Thoracic aorta (tissue), 2 donors: Measurements from ENCODE around the gene SLFN5. TPM values are rescaled to one million over a fixed set of nuclear protein-coding genes. Genes with fewer than 3 reads are reported as not detected.

Experiments used
- ATAC-seq: fragments of 150-250 bp; one replicate; pipeline ENCODE4 v1.8.0; 2017; ENCODE audit warnings: low read depth; ENCODE audit not compliant: insufficient number of reproducible peaks, low FRiP score
- DNase-seq: peaks from one replicate; pipeline ENCODE4 v3.0.0-alpha.2; 2020; ENCODE audit warnings: low spot score
- H3K27ac ChIP-seq, 2 donors: fragments of 200-600 bp; sonication (generic); 1 replicate in 1 of 2; 2 replicates in 1 of 2; pipeline ENCODE4 v1.5.1; 2016; ENCODE audit warnings: mild to moderate bottlenecking in 2 of 2, moderate library complexity in 2 of 2
- H3K27me3 ChIP-seq: fragments of 200-600 bp; sonication (generic); replicated peaks from 2 replicates; pipeline ENCODE4 v1.6.0; 2016; ENCODE audit warnings: mild to moderate bottlenecking; ENCODE audit not compliant: insufficient read depth
- H3K36me3 ChIP-seq: fragments of 200-600 bp; sonication (generic); one replicate; pipeline ENCODE4 v1.5.1; 2016
- H3K4me1 ChIP-seq, 2 donors: fragments of 200-600 bp; sonication (generic); 1 replicate in 1 of 2; 2 replicates in 1 of 2; pipeline versions ENCODE4 v1.5.1 to v1.6.0; 2016; ENCODE audit warnings: low read depth in 2 of 2, mild to moderate bottlenecking in 1 of 2; ENCODE audit not compliant: control insufficient read depth in 1 of 2
- H3K4me3 ChIP-seq: fragments of 200-600 bp; sonication (generic); 2 replicates; pipeline ENCODE4 v1.5.1; 2016; ENCODE audit warnings: mild to moderate bottlenecking
- H3K9me3 ChIP-seq: fragments of 200-600 bp; sonication (generic); 2 replicates; pipeline ENCODE4 v1.5.1; 2016
- total RNA-seq, 2 donors: library from RNA; depleted of rRNA; stranded (reverse); fragments of >200 nt; gene quantifications; one replicate each; pipeline versions ENCODE4 v1.1.0 to v1.2.3, GENCODE V29; 2016
- TF ChIP-seq, protein P1 (sequence below): fragments of 200-600 bp; sonication (generic); IDR thresholded peaks from one replicate; pipeline ENCODE4 v1.5.1; 2019; ENCODE audit warnings: antibody characterized with exemption

The SLFN5 gene
- total RNA-seq, 2 donors from 2014 or later, result 19.0 to 23.8 TPM

DNA sequence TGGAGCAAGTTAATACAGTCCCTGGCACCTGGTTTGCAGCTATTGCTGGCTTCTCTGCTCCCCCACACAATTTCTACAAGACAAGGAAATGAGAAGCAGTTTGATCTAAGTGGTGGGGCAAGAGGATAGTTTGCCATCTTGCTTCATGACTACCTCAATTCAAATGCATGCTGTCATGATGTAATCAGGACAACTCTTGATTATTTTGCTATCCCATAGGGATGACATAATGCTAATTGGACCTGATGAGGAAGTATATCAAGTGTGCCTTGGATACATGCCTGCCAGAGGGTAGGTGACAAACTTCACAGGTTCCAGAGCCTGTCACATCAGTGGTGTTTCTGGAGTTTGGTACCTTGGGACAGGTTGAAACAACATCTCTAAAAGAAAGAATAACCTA, 40.9 kb downstream of the SLFN5 start:
- Histone ChIP-seq H3K27me3 (no peaks in the 10 kb centered on the region), H3K36me3 (no peaks in the 10 kb centered on the region), H3K4me3 (no peak overlapping the region), H3K4me1 (no peaks in the 10 kb centered on the region), H3K9me3 (no peaks in the 10 kb centered on the region), H3K27ac (no peak overlapping the region)
- ATAC-seq (no peak), DNase-seq (no peak)
- TF ChIP-seq, protein P1, sequence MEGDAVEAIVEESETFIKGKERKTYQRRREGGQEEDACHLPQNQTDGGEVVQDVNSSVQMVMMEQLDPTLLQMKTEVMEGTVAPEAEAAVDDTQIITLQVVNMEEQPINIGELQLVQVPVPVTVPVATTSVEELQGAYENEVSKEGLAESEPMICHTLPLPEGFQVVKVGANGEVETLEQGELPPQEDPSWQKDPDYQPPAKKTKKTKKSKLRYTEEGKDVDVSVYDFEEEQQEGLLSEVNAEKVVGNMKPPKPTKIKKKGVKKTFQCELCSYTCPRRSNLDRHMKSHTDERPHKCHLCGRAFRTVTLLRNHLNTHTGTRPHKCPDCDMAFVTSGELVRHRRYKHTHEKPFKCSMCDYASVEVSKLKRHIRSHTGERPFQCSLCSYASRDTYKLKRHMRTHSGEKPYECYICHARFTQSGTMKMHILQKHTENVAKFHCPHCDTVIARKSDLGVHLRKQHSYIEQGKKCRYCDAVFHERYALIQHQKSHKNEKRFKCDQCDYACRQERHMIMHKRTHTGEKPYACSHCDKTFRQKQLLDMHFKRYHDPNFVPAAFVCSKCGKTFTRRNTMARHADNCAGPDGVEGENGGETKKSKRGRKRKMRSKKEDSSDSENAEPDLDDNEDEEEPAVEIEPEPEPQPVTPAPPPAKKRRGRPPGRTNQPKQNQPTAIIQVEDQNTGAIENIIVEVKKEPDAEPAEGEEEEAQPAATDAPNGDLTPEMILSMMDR, result no peak

DNA sequence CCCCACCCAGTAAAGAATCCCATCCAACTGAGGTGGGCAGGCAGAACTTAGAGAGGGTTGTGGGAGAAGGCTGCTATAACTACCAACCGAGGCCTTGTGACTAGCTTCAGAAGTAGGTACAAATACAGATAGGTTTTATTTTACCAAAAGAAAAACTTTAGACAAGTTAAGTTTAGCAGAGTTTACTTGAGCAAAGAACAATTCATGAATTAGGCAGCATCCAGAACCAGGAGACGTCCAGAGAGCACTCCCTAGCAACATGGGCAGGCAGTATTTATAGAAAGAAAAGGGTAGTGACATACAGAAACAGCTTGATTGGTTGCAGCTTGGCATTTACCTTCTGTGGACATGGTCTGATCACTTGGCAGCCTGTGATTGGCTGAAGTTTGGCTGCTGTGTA, 42.1 kb downstream of the SLFN5 start:
- Histone ChIP-seq H3K4me1 (no peaks in the 10 kb centered on the region), H3K27me3 (no peaks in the 10 kb centered on the region), H3K4me3 (no peak overlapping the region), H3K27ac (no peak overlapping the region), H3K36me3 (no peaks in the 10 kb centered on the region), H3K9me3 (no peaks in the 10 kb centered on the region)
- ATAC-seq (no peak), DNase-seq (no peak)
- TF ChIP-seq, protein P1, result no peak

- TF ChIP-seq, protein P1, result no peak
- Histone ChIP-seq H3K27me3 (no peaks in the 10 kb centered on the region), H3K9me3 (no peaks in the 10 kb centered on the region), H3K4me1 (no peaks in the 10 kb centered on the region), H3K4me3 (no peak overlapping the region), H3K27ac (no peak overlapping the region), H3K36me3 (no peaks in the 10 kb centered on the region)
- ATAC-seq (no peak), DNase-seq (no peak)
Measured at GRCh38 chr17:35286120-35286781, 43.4 kb downstream of the SLFN5 start.

GRCh38 chr17:35287286-35287811, 44.5 kb downstream of the SLFN5 start:
- Histone ChIP-seq H3K4me1 (no peaks in the 10 kb centered on the region), H3K27ac (no peak overlapping the region), H3K36me3 (no peaks in the 10 kb centered on the region), H3K4me3 (no peak overlapping the region), H3K27me3 (no peaks in the 10 kb centered on the region), H3K9me3 (no peaks in the 10 kb centered on the region)
- DNase-seq (no peak), ATAC-seq (no peak)
- TF ChIP-seq, protein P1, result no peak

DNA sequence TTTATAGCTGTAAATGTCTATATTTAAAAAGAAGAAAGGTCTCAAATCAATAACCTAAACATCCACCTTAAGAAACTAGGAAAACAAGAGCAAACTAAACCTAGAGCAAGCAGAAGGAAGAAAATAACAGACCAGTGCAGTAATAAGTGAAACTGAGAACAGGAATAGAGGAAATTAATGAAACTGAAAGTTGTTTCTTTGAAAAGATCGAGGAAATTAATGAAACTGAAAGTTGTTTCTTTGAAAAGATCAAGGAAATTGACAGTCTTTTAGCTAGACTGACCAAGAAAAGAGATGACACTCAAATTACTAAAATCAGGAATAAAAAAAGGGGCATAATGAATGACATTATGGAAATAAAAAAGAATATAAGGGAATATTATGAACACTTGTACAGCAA, 46.4 kb downstream of the SLFN5 start:
- Histone ChIP-seq H3K36me3 (no peaks in the 10 kb centered on the region), H3K4me1 (no peaks in the 10 kb centered on the region), H3K27me3 (no peaks in the 10 kb centered on the region), H3K9me3 (no peaks in the 10 kb centered on the region), H3K27ac (no peak overlapping the region), H3K4me3 (no peak overlapping the region)
- TF ChIP-seq, protein P1, result no peak
- ATAC-seq, result no peak
- no peak for DNase-seq
